Sigmoid colon (tissue), 7 donors: ENCODE results near the gene TMEM258. TPM values are rescaled to one million over a fixed set of nuclear protein-coding genes. Genes with fewer than 3 reads are reported as not detected.

ENCODE experiments used
- DNase-seq: peaks from one replicate; pipeline ENCODE4 v3.0.0-alpha.2; 2019
- H3K27ac ChIP-seq, 4 donors: fragments of 200-600 bp; sonication (generic); one replicate each; pipeline ENCODE4 v1.5.1; 2016 to 2019; ENCODE audit warnings: mild to moderate bottlenecking in 1 of 4
- H3K27me3 ChIP-seq, 3 donors: fragments of 200-600 bp; sonication (generic); one replicate each; pipeline ENCODE4 v1.5.1; 2019; ENCODE audit warnings: mild to moderate bottlenecking in 1 of 3
- H3K36me3 ChIP-seq, 4 donors: fragments of 200-600 bp; sonication (generic); one replicate each; pipeline ENCODE4 v1.5.1; 2016 to 2019
- H3K4me1 ChIP-seq, 4 donors: fragments of 200-600 bp; sonication (generic); one replicate each; pipeline ENCODE4 v1.5.1; 2017 to 2019
- H3K4me3 ChIP-seq, 4 donors: fragments of 200-600 bp; sonication (generic); one replicate each; pipeline ENCODE4 v1.5.1; 2017 to 2019; ENCODE audit warnings: mild to moderate bottlenecking in 2 of 4, moderate library complexity in 1 of 4
- H3K9me3 ChIP-seq, 4 donors: fragments of 200-600 bp in 3 of 4; sonication (generic) in 3 of 4; one replicate each; pipeline versions ENCODE4 v1.5.1 to v1.6.1; 2013 to 2019
- CTCF ChIP-seq, 4 experiments: fragments of 450-650 bp in 3 of 4; fragments of 200-600 bp in 1 of 4; IDR thresholded peaks; one replicate each; pipeline ENCODE4 v1.5.1; 2016 to 2019; ENCODE audit warnings: antibody characterized with exemption in 4 of 4, mild to moderate bottlenecking in 3 of 4, moderate library complexity in 2 of 4
- EP300 ChIP-seq, 4 donors: sonication (generic); formaldehyde crosslinking; IDR thresholded peaks; one replicate each; pipeline ENCODE4 v1.6.1; 2017; ENCODE audit warnings: antibody characterized with exemption in 4 of 4
- POLR2A ChIP-seq, 2 donors: fragments of 450-650 bp; IDR thresholded peaks; one replicate each; pipeline ENCODE4 v1.6.1; 2016; ENCODE audit warnings: antibody characterized with exemption in 2 of 2, mild to moderate bottlenecking in 2 of 2, moderate library complexity in 2 of 2
- POLR2AphosphoS5 ChIP-seq, 4 donors: sonication (generic); formaldehyde crosslinking; IDR thresholded peaks; one replicate each; pipeline ENCODE4 v1.6.1; 2017; ENCODE audit warnings: antibody characterized with exemption in 4 of 4
- WGBS, 2 donors: extraction: QIAGEN DNeasy Blood & Tissue Kit; methylation state at CpG; one replicate each; pipeline ENCODE4 v1.1.7; 2013; 5-methylcytosine and 5-hydroxymethylcytosine counted together
- intact Hi-C: fragments of 100-400 bp; cut with DNase I; formaldehyde crosslinking; loops from one replicate; pipeline ENCODE4 v1.15.1; 2023
- polyA plus RNA-seq, 3 donors: library from polyadenylated mRNA; stranded (reverse); fragments of 200-250 nt; gene quantifications; one replicate each; pipeline ENCODE4 v1.2.3, GENCODE V29; 2013
- total RNA-seq, 4 donors: library from RNA; depleted of rRNA; stranded (reverse); fragments of >200 nt; gene quantifications; one replicate each; pipeline ENCODE4 v1.1.0, GENCODE V29; 2016
- donor health status: healthy with polysubstance abuse.
- donor health status: Bipolar disorder and iron deficiency.
- donor health status: healthy.

The TMEM258 gene
- total and polyA plus RNA-seq, 7 donors: 39.9 to 224 (median 64.7) TPM

- 40 to 50% methylated on average over 8 of the region's 8 CpGs for WGBS, 2 donors
- intact Hi-C loops: no loop called here
- H3K4me3 ChIP-seq: peak overlapping the region in 1 of 4 donors; percentile 71
Measured at GRCh38 chr11:61830237-61831105, 38.1 kb upstream of the TMEM258 start.

GRCh38 chr11:61829806-61830205, 37.4 kb upstream of the TMEM258 start:
- Histone ChIP-seq H3K4me3 (peak overlapping the region in 2 of 4 donors; percentile 56 to 71), H3K9me3 (no peaks in the 10 kb centered on the region), H3K27ac (peak overlapping the region; percentile 80 to 86 (median 80)), H3K4me1 (peaks cover 0 to 63% (median 48%) of the 10 kb centered on the region in 4 donors), H3K36me3 (no peaks in the 10 kb centered on the region), H3K27me3 (no peaks in the 10 kb centered on the region)
- intact Hi-C loops: no loop called here
- TF ChIP-seq CTCF (IDR thresholded peaks at IDR 0.05) (no peak), POLR2A (IDR thresholded peaks at IDR 0.05) (no peak), POLR2AphosphoS5 (IDR thresholded peaks at IDR 0.05) (no peak), EP300 (IDR thresholded peaks at IDR 0.05) (no peak)
- no peak for DNase-seq
- 87% methylated on average over 4 of the region's 4 CpGs for WGBS, 2 donors

More at GRCh38 chr11:61830237-61831105, 38.1 kb upstream of the TMEM258 start:
- Histone ChIP-seq H3K36me3 (no peaks in the 10 kb centered on the region), H3K27me3 (no peaks in the 10 kb centered on the region), H3K27ac (peak overlapping the region; percentile 80 to 86 (median 80)), H3K9me3 (no peaks in the 10 kb centered on the region), H3K4me1 (peaks cover 0 to 70% (median 54%) of the 10 kb centered on the region in 4 donors)
- TF ChIP-seq POLR2A (IDR thresholded peaks at IDR 0.05) (no peak), EP300 (IDR thresholded peaks at IDR 0.05) (no peak), CTCF (IDR thresholded peaks at IDR 0.05) (no peak), POLR2AphosphoS5 (IDR thresholded peaks at IDR 0.05) (peak in 3 of 4 donors; percentile 44 to 53 (median 46))
- DNase-seq: no peak

- peak; percentile 74 for DNase-seq
- Histone ChIP-seq H3K4me1 (peaks cover 0 to 55% (median 43%) of the 10 kb centered on the region in 4 donors), H3K27ac (peak overlapping the region; percentile 80 to 86 (median 80)), H3K27me3 (no peaks in the 10 kb centered on the region), H3K4me3 (peak overlapping the region; percentile 22 to 71 (median 56)), H3K36me3 (no peaks in the 10 kb centered on the region), H3K9me3 (no peaks in the 10 kb centered on the region)
- WGBS, 2 donors: 3 to 10% methylated on average over 55 of the region's 55 CpGs
- TF ChIP-seq POLR2A (IDR thresholded peaks at IDR 0.05) (no peak), CTCF (IDR thresholded peaks at IDR 0.05) (peak in 2 of 4 experiments; percentile 9 to 30), POLR2AphosphoS5 (IDR thresholded peaks at IDR 0.05) (no peak)
- intact Hi-C loops: no loop called here
Measured at GRCh38 chr11:61828629-61829407, 36.4 kb upstream of the TMEM258 start.

GRCh38 chr11:61828379-61828628, 35.9 kb upstream of the TMEM258 start:
- DNase-seq: no peak
- H3K27me3 ChIP-seq: no peaks in the 10 kb centered on the region
- intact Hi-C loops: no loop called here
- peak overlapping the region; percentile 80 to 86 (median 80) for H3K27ac ChIP-seq
- H3K4me1 ChIP-seq: peaks cover 0 to 55% (median 43%) of the 10 kb centered on the region in 4 donors
- WGBS, 2 donors: 1 to 3% methylated on average over 16 of the region's 16 CpGs
- no peak for TF ChIP-seq EP300 (IDR thresholded peaks at IDR 0.05)
- no peak for TF ChIP-seq POLR2A (IDR thresholded peaks at IDR 0.05)
- no peaks in the 10 kb centered on the region for H3K36me3 ChIP-seq
- H3K4me3 ChIP-seq: peak overlapping the region; percentile 22 to 71 (median 56)
- no peaks in the 10 kb centered on the region for H3K9me3 ChIP-seq
